GF-D8 (cell line): ENCODE results near the gene SNRPD3.
"Not testable (repeated sequence)": the region's sequence is repeated elsewhere in the genome, so short reads cannot be mapped to it uniquely, and the experiment has no call there.

Experiments used
- DNase-seq: peaks from one replicate; lab custom pipeline; 2025; lab: John Stamatoyannopoulos, UW

Gene SNRPD3

DNA sequence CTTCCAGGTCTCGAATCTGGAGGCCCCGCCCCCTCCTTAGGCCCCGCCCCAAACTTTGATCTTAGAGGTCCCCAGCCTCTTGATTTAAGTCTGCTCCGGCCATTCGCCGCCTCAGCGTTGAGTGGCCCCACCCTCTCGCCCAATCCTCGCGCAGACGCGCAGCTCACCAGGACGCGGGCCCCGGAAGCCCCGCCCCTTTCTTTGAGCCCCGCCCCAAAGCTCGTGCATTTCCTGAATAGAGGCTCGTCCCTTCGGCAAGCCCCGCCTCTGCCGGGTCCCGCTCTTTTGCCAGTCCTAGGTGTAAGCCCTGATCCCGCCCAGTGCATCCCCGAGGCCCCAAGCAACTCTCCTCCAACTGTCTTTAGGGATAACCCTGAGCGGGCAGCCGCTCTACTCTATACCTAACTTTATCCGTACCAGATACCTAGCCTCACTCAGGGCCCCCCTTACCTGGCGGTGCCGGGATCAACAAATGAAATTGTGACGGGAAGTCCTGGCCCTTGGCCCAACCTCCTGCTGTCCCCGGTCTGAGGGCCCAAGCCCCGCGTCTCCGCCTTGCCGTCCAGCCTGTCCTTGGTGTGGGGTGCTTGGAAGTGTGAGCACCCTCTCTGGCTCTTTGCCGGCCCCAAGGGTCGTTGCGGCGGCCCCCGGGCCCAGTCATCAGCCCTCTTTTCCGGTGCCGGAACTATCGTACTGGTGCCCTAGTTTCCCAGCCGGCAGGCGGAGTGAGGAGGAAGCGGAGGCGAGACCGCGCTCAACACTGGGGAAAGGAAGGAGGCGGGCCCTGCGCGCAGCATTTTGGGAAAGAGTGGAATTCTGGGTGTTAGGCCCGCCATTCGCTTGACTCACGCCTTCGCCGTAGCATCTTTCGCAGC, at the start of gene SNRPD3:
Gene SNRPD3 (plus strand): TSS at position 835 of the 875 bp plus-strand sequence. CDS start 1,676 bp downstream, outside the sequence.
- DNase-seq: peak; percentile 96

- DNase-seq: no peak
These were observed 48.9 kb upstream of the SNRPD3 start for GRCh38 chr22:24506802-24507438.

DNA sequence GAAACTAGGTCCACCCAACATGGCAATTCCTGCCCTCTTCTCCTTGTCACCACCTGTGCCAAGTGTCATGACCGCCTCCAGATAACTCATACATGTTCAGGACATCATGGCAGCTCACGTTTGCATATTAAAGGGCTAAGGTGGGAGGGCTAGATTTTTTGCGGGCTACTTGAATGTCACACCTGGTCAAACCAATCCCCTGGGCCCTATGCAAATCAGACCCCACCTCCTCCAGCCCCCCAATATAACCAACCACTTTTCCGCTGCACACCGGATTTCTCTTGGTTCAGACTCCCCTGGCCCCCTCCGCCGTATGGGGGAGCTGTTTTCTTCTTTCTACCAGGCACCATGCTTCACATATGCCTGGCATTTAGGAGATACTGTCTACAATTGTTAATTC, 48.1 kb upstream of the SNRPD3 start:
- no peak for DNase-seq

DNA sequence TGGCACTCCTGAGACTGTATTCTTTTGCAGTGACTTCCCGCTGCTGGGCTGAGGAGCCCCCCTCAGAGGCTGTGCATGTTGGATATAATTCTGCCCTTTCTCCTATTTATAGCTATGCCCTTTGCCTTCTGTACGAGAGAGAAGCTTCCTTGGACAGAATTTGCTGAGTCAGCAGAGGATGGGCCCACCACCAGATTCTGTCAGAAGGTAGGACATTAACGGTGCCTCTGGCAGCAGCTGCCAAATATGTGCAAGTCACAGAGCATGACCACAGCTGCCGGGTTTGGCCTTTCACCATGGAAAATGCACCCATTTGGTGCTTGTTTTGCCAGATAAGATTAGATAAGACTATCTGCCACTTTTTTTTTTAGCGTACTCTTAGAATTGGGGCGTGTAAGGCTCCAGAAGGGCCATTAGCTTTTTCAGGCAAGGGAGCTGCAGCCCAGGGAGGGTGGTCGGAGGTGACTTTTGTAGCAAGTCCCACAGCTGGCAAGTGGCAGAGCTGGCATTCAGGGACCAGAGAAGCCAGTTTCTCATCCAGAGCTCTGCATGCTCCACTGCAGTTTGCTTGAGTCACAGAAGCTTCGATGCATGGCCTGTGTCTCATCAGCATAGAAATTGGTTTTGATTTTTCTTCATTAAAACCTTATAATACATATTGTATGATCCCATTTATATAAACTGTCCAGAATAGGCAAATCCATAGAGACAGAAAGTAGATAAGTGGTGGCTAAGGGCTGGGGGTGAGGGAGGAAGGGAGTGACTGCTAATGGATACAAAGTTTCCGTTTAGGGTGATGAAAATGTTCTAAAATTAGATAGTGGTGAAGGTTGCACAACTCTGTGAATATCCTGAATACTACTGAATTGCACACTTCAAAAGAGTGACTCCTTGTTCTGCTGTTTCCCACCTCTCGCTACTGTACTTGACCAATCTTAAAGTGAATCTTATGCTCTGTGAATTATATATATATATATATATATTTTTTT, 44.9 kb upstream of the SNRPD3 start:
- peak; percentile 96 for DNase-seq

GRCh38 chr22:24512043-24512442, 43.8 kb upstream of the SNRPD3 start:
- peak; percentile 71 for DNase-seq

DNA sequence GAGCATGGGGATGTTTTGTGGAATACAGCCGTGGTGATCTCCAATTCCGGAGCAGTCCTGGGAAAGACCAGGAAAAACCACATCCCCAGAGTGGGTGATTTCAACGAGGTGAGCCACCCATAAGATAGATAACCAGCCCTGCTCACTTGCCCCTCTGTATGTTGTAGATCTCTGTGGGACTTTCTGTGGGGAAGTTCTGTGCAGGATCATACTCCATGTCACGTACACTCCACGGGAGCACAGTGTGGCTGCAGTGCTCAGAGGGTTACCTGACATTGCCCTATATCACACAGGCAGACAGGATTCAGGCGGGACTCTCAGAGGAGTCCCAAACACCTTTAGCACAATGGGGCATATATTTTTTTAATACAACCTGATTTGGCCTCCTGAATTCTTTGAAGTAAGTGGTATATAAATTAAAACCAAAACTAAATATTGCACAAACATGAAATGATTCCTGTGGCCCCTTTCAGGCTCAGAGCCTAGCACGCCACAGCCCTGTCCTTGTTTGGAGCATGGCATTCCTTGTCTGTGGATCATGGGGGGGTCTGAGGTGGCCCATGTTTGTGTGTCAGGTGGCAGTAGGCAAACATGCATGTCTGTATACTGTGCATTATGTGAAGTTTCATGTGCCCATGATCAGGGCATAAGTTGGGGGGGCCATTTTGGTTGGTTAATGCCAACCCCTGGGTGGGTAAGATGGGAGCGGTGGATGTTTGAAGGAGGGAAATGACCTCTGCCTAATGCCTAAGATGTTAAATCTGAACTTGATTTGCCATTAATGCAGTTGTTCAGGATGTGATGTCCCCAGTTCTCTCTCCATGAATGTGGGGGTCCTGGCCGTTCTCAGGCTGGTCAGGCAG, 42.2 kb upstream of the SNRPD3 start:
- DNase-seq: no peak

DNA sequence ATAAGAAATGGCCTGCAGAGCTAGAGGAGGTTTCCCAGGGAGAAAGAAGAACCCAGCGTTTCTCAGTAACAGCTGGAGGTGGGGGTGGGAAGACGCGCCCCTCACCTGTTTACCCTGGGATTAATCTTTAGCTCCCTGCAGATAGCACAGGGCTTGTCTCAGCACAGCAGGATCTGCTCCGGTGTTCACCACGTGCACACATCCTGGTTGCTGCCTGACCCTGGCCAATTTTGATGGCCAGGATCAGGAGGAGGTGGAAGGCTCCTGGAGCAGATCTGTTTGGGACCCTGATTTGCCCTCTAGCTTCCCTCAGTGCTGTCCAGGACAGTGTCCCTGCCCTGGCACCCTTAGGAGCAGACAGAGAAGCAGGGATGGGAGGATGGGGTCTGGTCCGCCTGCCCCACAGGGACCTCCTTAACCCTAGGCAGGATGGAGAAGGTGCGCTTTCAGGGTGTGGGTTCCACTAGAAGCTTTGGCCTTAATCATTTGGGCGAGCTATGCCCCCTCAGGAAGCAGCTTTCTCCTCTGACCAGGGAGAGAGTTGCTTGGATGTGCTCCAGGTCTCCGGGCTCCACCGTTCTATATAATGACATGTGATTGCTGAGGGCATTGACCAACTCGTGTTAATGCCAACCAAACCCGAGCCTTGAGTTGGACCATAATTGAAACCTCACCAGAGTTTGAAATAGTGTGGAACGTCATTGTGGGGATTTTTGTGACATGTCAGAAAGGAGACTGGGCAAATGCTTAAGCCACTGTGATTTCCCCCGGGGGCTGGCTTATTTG, 41.4 kb upstream of the SNRPD3 start:
- no peak for DNase-seq

DNA sequence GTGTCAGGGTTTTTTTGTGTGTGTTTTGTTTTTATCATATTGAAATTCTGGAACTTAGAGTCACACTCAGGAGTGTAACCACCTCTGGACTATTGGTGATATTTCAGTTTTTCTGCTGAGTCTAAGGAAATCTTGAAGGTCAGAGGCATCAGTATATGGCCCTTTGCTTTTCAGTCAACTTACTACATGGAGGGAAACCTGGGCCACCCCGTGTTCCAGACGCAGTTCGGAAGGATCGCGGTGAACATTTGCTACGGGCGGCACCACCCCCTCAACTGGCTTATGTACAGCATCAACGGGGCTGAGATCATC, 40.8 kb upstream of the SNRPD3 start:
- DNase-seq: no peak

DNA sequence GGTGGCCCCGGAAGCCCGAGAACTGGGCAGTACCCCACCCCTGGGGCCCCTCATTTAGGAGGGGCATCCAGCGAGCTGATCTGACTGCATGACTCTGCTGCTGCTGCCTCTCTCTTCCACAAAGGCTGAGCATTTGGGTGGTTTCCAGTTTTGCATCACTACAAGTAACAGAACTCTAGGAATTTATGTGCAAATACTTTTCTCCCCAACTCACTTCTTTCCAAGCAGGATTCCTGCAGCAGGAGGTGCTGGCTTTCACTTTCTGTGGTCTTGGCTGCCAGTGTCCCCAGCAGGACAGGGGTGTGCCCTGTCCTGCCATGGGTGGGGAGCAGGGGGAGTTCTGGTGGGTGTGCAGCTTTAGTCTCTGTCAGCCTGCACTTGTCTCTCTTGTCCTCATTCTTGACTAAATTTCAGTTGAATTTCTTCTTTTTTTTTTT, 39.5 kb upstream of the SNRPD3 start:
- no peak for DNase-seq

- DNase-seq: no peak
These were observed 38.4 kb upstream of the SNRPD3 start for GRCh38 chr22:24517446-24517845.

DNA sequence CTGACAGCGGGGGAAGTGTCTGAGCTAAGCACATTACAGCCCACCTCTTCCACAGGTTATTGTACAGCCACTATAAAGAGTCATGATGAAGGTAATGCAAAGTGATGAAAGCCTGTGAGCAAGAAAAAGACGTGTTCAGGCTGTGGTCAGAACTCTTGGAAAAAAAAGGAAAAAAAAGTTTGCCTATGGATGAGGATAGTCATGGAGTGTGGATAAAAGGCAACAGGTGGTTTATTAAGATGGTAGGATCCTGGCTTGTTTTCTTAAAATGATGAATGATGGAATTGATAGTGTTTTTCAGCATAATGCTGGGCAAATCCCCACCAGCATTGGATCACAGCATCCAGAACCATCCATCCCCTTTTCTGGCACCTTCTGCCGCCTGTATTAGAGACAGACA, 37.6 kb upstream of the SNRPD3 start:
- no peak for DNase-seq

GRCh38 chr22:24518771-24519485, 36.9 kb upstream of the SNRPD3 start:
- DNase-seq: no peak

- no peak for DNase-seq
These were observed 36.3 kb upstream of the SNRPD3 start for GRCh38 chr22:24519496-24519895.

GRCh38 chr22:24521791-24522245, 34.0 kb upstream of the SNRPD3 start:
- no peak for DNase-seq

- no peak for DNase-seq
These were observed 31.9 kb upstream of the SNRPD3 start for GRCh38 chr22:24523873-24524272.

DNA sequence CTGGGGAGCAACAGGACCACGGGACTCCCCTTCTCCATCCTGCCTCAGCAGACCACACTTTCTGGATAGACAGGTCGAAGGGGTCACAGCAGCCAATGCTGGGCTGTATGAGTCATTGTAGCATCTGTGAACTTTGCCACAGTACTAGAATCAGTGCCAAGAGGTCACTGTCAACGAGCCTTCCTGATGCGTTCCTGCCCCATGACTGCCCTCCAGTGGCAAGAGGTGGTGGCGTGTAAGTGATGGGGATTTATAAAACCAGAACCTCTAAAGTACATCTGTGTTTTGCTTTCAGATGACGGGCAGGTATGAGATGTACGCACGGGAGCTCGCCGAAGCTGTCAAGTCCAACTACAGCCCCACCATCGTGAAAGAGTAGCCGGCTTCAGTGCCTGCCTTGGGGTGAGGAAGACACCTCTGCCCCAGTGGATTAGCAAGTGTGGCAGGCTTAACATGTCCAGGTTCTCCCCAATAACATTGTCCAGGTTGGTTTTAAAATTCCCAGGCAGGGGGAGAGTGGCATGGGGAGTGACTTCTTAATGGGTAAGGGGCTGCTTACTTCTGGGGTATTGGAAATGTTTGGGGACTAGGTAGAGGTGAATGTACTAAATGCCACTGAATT, 30.3 kb upstream of the SNRPD3 start:
- peak; percentile 38 for DNase-seq

GRCh38 chr22:24526191-24526590, 29.6 kb upstream of the SNRPD3 start:
- DNase-seq: no peak

GRCh38 chr22:24529898-24530297, 25.9 kb upstream of the SNRPD3 start:
- no peak for DNase-seq

- not testable (repeated sequence) for DNase-seq
These were observed 24.8 kb upstream of the SNRPD3 start for GRCh38 chr22:24530968-24531367.
